Esophagus squamous epithelium (tissue), 5 donors: ENCODE measurements around the gene ADGRG1. TPM values are rescaled to one million over a fixed set of nuclear protein-coding genes. Genes with fewer than 3 reads are reported as not detected.

Experiments used
- DNase-seq: peaks from one replicate; lab custom pipeline; 2025; lab: John Stamatoyannopoulos, UW
- H3K27ac ChIP-seq, 4 donors: fragments of 200-600 bp; sonication (generic); one replicate each; pipeline ENCODE4 v1.5.1; 2016 to 2019; ENCODE audit warnings: mild to moderate bottlenecking in 1 of 4
- H3K27me3 ChIP-seq, 4 donors: fragments of 200-600 bp; sonication (generic); 1 replicate in 3 of 4; 2 replicates in 1 of 4; pipeline versions ENCODE4 v1.5.1 to v1.6.0; 2017 to 2021; ENCODE audit warnings: antibody characterized with exemption in 1 of 4
- H3K36me3 ChIP-seq, 3 donors: fragments of 200-600 bp; sonication (generic); one replicate each; pipeline ENCODE4 v1.5.1; 2016 to 2019
- H3K4me1 ChIP-seq, 3 donors: fragments of 200-600 bp; sonication (generic); one replicate each; pipeline ENCODE4 v1.5.1; 2017 to 2019
- H3K4me3 ChIP-seq, 4 donors: fragments of 200-600 bp; sonication (generic); 1 replicate in 3 of 4; 2 replicates in 1 of 4; pipeline ENCODE4 v1.5.1; 2016 to 2019; ENCODE audit warnings: mild to moderate bottlenecking in 2 of 4, moderate library complexity in 1 of 4
- H3K9me3 ChIP-seq, 3 donors: fragments of 200-600 bp; sonication (generic); one replicate each; pipeline ENCODE4 v1.5.1; 2016 to 2019
- POLR2A ChIP-seq, 4 donors: fragments of 450-650 bp; IDR thresholded peaks; one replicate each; pipeline ENCODE4 v1.6.1; 2017; ENCODE audit warnings: antibody characterized with exemption in 4 of 4, mild to moderate bottlenecking in 4 of 4, moderate library complexity in 3 of 4
- WGBS, 2 donors: methylation state at CpG; one replicate each; pipeline ENCODE4 v1.1.5; 2018; 5-methylcytosine and 5-hydroxymethylcytosine counted together
- intact Hi-C: fragments of 100-400 bp; cut with DNase I; formaldehyde crosslinking; loops from one replicate; pipeline ENCODE4 v1.15.0; 2022
- total RNA-seq, 4 donors: library from RNA; depleted of rRNA; stranded (reverse); fragments of >200 nt; gene quantifications; one replicate each; pipeline ENCODE4 v1.1.0, GENCODE V29; 2016
- TF ChIP-seq, protein P1 (sequence below), 6 experiments: fragments of 450-650 bp in 4 of 6; fragments of 200-600 bp in 2 of 6; sonication (generic) in 2 of 6; IDR thresholded peaks; one replicate each; pipeline ENCODE4 v1.5.1; 2016 to 2019; ENCODE audit warnings: antibody characterized with exemption in 6 of 6, mild to moderate bottlenecking in 4 of 6, moderate library complexity in 4 of 6
- donor health status: DM: yes; HTN: yes; CAD: no.

Gene ADGRG1
- total RNA-seq, 4 donors from 2014 or later, result 37.0 to 65.5 (median 42.1) TPM

DNA sequence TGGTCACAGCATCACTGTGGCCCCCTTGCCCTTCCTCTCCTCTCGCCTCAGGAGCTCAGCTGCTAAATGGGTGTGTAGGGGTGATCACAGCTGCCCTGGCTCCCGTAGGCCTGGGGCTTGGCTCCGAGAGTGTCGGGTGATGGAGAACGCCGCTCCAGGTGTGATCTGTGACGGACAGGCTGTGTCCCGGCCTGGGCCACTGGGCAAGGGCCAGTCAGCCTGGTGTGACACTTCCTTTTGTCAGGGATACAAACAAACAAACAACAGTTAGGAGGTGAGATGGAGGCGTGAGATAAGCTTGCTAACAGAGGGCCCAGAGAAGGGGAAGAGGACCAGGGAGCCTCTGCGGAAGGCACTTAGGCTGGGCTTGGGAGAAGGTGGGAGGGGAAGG, 2.0 kb downstream of the ADGRG1 start:
- peaks cover 0 to 11% (median 0%) of the 10 kb centered on the region in 4 donors for H3K27me3 ChIP-seq
- no peak for TF ChIP-seq POLR2A (IDR thresholded peaks at IDR 0.05)
- TF ChIP-seq, protein P1, sequence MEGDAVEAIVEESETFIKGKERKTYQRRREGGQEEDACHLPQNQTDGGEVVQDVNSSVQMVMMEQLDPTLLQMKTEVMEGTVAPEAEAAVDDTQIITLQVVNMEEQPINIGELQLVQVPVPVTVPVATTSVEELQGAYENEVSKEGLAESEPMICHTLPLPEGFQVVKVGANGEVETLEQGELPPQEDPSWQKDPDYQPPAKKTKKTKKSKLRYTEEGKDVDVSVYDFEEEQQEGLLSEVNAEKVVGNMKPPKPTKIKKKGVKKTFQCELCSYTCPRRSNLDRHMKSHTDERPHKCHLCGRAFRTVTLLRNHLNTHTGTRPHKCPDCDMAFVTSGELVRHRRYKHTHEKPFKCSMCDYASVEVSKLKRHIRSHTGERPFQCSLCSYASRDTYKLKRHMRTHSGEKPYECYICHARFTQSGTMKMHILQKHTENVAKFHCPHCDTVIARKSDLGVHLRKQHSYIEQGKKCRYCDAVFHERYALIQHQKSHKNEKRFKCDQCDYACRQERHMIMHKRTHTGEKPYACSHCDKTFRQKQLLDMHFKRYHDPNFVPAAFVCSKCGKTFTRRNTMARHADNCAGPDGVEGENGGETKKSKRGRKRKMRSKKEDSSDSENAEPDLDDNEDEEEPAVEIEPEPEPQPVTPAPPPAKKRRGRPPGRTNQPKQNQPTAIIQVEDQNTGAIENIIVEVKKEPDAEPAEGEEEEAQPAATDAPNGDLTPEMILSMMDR (IDR thresholded peaks at IDR 0.05), result no peak
- H3K36me3 ChIP-seq, result no peaks in the 10 kb centered on the region
- peak overlapping the region in 3 of 4 donors; percentile 74 to 83 (median 79) for H3K27ac ChIP-seq
- intact Hi-C loops, result no loop called here
- H3K4me3 ChIP-seq, result peak overlapping the region in 3 of 4 donors; percentile 33 to 60 (median 39)
- DNase-seq, result no peak
- H3K4me1 ChIP-seq, result peaks cover 23 to 88% (median 30%) of the 10 kb centered on the region in 3 donors
- no peaks in the 10 kb centered on the region for H3K9me3 ChIP-seq
- 58 to 95% methylated on average over 2 to 9 of the region's 10 CpGs for WGBS, 2 donors

DNA sequence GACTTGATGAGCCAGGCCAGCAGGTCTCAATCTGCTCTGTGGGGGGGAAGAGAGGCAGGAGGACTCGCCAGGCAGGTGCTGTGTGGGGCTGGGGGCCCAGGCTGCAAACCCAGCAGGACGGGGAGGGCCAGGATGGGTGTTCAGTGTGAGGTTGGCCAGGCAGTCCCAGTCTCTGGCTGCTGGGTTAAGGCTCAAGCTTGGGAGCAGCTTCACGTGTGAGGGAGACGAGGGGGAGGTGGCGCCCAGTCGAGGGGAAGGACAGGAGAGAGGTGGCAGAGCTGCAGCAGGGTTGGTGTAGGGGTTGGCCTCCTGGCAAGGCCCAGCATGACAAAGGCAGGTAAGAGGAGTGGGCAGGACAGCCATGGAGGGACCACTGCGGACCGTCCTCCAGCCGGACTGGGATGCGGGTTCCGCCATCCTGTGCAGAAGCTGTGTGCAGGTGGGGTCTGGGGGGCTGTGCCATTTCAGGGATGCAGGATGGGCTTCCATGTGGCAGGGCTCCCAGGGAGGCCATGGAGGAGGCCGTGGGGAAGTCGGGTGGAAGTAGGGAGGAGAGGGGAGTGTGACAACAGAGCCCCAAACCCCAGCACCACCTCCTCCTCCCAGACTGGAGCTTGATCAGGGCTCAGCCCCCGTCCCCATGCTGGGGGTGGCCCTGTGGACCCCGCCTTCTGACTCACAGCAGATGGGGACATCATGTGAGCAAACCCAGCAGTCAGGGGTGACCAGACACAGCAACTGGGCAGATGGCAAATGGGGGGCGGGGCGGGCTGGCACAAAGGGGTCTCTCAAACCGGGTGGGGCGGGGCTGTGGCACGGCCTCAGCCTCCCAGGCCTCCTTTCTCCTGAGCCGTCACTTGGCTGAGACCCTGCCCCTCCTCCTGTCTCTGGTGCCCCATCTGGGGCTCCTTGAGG, 2.8 kb downstream of the ADGRG1 start:
- TF ChIP-seq POLR2A (IDR thresholded peaks at IDR 0.05), result no peak
- TF ChIP-seq, protein P1 (IDR thresholded peaks at IDR 0.05), result no peak
- Histone ChIP-seq H3K9me3 (no peaks in the 10 kb centered on the region), H3K4me3 (peak overlapping the region in 2 of 4 donors; percentile 39 to 60), H3K4me1 (peaks cover 23 to 93% (median 30%) of the 10 kb centered on the region in 3 donors), H3K27me3 (peaks cover 0 to 17% (median 0%) of the 10 kb centered on the region in 4 donors), H3K36me3 (no peaks in the 10 kb centered on the region), H3K27ac (peak overlapping the region in 2 of 4 donors; percentile 74 to 83)
- WGBS, 2 donors, result 71 to 80% methylated on average over 10 to 12 of the region's 21 CpGs
- DNase-seq, result no peak
- intact Hi-C loops, result no loop called here

DNA sequence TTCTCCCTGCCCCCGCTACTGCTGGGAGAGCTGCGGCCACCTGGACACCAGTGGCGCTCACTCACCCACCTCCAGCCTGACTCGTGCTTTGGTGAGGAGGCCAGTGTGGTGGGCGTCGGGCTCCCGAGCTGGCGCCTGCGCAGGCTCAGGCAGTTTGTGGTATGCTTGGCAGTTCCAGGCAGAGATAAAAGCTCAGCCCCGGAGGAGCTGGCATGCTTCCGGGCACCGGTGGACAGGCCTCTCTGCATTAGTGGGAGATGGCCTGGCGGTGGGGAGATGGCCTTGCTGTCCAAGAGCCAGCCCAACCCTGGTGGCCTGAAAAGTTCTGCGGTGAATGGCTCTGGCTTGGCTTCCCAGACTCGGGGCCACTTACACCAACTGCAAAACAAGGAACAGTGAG, 4.1 kb downstream of the ADGRG1 start:
- 58 to 90% methylated on average over 2 to 12 of the region's 15 CpGs for WGBS, 2 donors
- intact Hi-C loops, result no loop called here
- Histone ChIP-seq H3K4me3 (no peak overlapping the region), H3K27me3 (peaks cover 0 to 18% (median 0%) of the 10 kb centered on the region in 4 donors), H3K4me1 (peaks cover 23 to 93% (median 35%) of the 10 kb centered on the region in 3 donors), H3K36me3 (no peaks in the 10 kb centered on the region), H3K27ac (no peak overlapping the region), H3K9me3 (no peaks in the 10 kb centered on the region)
- DNase-seq, result no peak
- TF ChIP-seq POLR2A (IDR thresholded peaks at IDR 0.05), result no peak
- TF ChIP-seq, protein P1 (IDR thresholded peaks at IDR 0.05), result no peak

DNA sequence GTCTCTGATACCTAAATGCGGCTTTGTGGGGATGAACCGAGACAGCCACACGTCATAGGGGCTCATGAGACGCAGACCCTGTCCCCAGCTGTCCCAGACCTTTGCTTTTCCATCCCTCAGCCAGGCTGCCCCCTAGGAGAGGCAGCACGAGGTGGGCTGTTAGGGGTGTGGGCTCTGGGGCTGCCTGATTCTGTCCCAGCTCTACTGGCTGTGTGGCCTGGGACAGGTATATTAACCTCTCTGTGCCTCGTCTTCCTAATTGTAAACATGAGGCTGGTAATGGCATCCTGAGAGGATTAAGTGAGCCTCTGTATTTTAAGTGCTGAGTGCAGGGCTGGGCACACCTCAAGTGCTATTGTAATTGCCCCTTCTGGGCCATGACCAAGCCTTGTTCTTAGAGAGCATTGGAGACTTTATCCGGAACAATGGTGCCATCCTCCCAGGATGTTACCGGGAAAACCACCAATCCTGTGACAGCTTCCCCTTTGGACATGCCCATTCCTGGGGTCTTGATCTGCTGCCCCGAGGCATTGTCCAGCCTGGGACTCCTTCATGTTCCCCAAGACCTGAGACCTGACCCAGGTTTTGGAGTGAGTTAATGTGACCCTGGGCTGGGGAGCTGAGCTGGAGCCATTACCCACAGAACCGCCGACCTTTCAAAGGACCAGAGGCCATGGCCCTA, 5.1 kb downstream of the ADGRG1 start:
- Histone ChIP-seq H3K27ac (peak overlapping the region in 2 of 4 donors; percentile 11 to 74), H3K4me1 (peaks cover 16 to 93% (median 34%) of the 10 kb centered on the region in 3 donors)
- WGBS, 2 donors, result 93 to 94% methylated on average over 5 to 8 of the region's 11 CpGs

More for the DNA sequence above, 5.1 kb downstream of the ADGRG1 start:
- Histone ChIP-seq H3K9me3 (no peaks in the 10 kb centered on the region), H3K27me3 (peaks cover 0 to 18% (median 0%) of the 10 kb centered on the region in 4 donors), H3K4me3 (no peak overlapping the region), H3K36me3 (no peaks in the 10 kb centered on the region)
- no peak for TF ChIP-seq POLR2A (IDR thresholded peaks at IDR 0.05)
- TF ChIP-seq, protein P1 (IDR thresholded peaks at IDR 0.05), result no peak
- intact Hi-C loops, result no loop called here
- no peak for DNase-seq
